ELF-1 (cell line): ENCODE data around the gene NXPH1.

ENCODE experiments used
- DNase-seq: peaks from one replicate; pipeline ENCODE4 v3.0.0-alpha.2; 2016; ENCODE audit warnings: low read depth, low spot score

Gene NXPH1

GRCh38 chr7:8435590-8436545 is 2.5 kb downstream of the NXPH1 start:
- no peak for DNase-seq

- peak; percentile 88 for DNase-seq
Measured at GRCh38 chr7:8436965-8437364, 3.6 kb downstream of the NXPH1 start.

- no peak for DNase-seq
Measured at GRCh38 chr7:8437606-8438005, 4.2 kb downstream of the NXPH1 start.

- no peak for DNase-seq
Measured at GRCh38 chr7:8440670-8441069, 7.3 kb downstream of the NXPH1 start.

- DNase-seq: no peak
Measured at GRCh38 chr7:8441106-8441965, 7.9 kb downstream of the NXPH1 start.

GRCh38 chr7:8442051-8442813 is 8.8 kb downstream of the NXPH1 start:
- DNase-seq: peak; percentile 55

- DNase-seq: peak; percentile 90
Measured at GRCh38 chr7:8442814-8443304, 9.4 kb downstream of the NXPH1 start.

- DNase-seq: peak; percentile 47
Measured at GRCh38 chr7:8443576-8444467, 10.4 kb downstream of the NXPH1 start.

GRCh38 chr7:8444468-8444769 is 11.0 kb downstream of the NXPH1 start:
- DNase-seq: no peak

GRCh38 chr7:8453535-8453934 is 20.1 kb downstream of the NXPH1 start:
- DNase-seq: no peak

GRCh38 chr7:8455426-8455825 is 22.0 kb downstream of the NXPH1 start:
- DNase-seq: no peak

- DNase-seq: no peak
Measured at GRCh38 chr7:8462309-8462708, 28.9 kb downstream of the NXPH1 start.

GRCh38 chr7:8465338-8465737 is 31.9 kb downstream of the NXPH1 start:
- DNase-seq: no peak

GRCh38 chr7:8480527-8480926 is 47.1 kb downstream of the NXPH1 start:
- DNase-seq: no peak

- DNase-seq: no peak
Measured at GRCh38 chr7:8481096-8481495, 47.7 kb downstream of the NXPH1 start.

GRCh38 chr7:8481752-8482446 is 48.5 kb downstream of the NXPH1 start:
- no peak for DNase-seq

GRCh38 chr7:8490391-8491045 is 57.1 kb downstream of the NXPH1 start:
- DNase-seq: no peak

GRCh38 chr7:8491106-8491505 is 57.7 kb downstream of the NXPH1 start:
- DNase-seq: no peak
